Trophoblast cell (in vitro differentiated cells and primary cell): ENCODE measurements around the gene EPOP.
"Not testable (repeated sequence)": the region's sequence is repeated elsewhere in the genome, so short reads cannot be mapped to it uniquely, and the experiment has no call there.

Source experiments
- DNase-seq, 2 donors: peaks; one replicate each; pipeline ENCODE4 v3.0.0-alpha.2; 2016
- H2AFZ ChIP-seq: 2 replicates; pipeline ENCODE4 v1.6.1; 2013; ENCODE audit warnings: low read length, moderate library complexity, mild to moderate bottlenecking; ENCODE audit not compliant: insufficient read depth, poor library complexity
- H2AK5ac ChIP-seq: 2 replicates; pipeline ENCODE4 v1.6.1; 2013; ENCODE audit warnings: mild to moderate bottlenecking, low read length
- H2BK120ac ChIP-seq: 2 replicates; pipeline ENCODE4 v1.6.1; 2013; ENCODE audit warnings: low read length, mild to moderate bottlenecking, moderate library complexity; ENCODE audit not compliant: insufficient read depth, poor library complexity
- H2BK12ac ChIP-seq: 2 replicates; pipeline ENCODE4 v1.6.1; 2013; ENCODE audit warnings: mild to moderate bottlenecking, low read length, moderate library complexity
- H2BK5ac ChIP-seq: 2 replicates; pipeline ENCODE4 v1.6.1; 2013; ENCODE audit warnings: low read length, low read depth, moderate library complexity, mild to moderate bottlenecking; ENCODE audit not compliant: poor library complexity
- H3K14ac ChIP-seq: 2 replicates; pipeline ENCODE4 v1.6.1; 2013; ENCODE audit warnings: mild to moderate bottlenecking, low read length
- H3K18ac ChIP-seq: 2 replicates; pipeline ENCODE4 v1.6.1; 2013; ENCODE audit warnings: mild to moderate bottlenecking, low read length
- H3K23ac ChIP-seq: 2 replicates; pipeline ENCODE4 v1.6.1; 2013; ENCODE audit warnings: low read length
- H3K27ac ChIP-seq: 2 replicates; pipeline ENCODE4 v1.5.1; 2013; ENCODE audit warnings: low read depth, mild to moderate bottlenecking, inconsistent platforms, low read length, moderate library complexity
- H3K27me3 ChIP-seq: 2 replicates; pipeline ENCODE4 v1.6.1; 2013; ENCODE audit warnings: inconsistent platforms, mild to moderate bottlenecking, low read length, moderate library complexity; ENCODE audit not compliant: insufficient read depth
- H3K36me3 ChIP-seq, 2 experiments: 1 replicate in 1 of 2; 2 replicates in 1 of 2; pipeline ENCODE4 v1.6.1; 2013; ENCODE audit warnings: low read length in 2 of 2, mild to moderate bottlenecking in 2 of 2, moderate library complexity in 1 of 2; ENCODE audit not compliant: insufficient read depth in 2 of 2, control insufficient read depth in 1 of 2
- H3K4ac ChIP-seq: 2 replicates; pipeline ENCODE4 v1.6.1; 2013; ENCODE audit warnings: low read depth, mild to moderate bottlenecking, low read length, moderate library complexity
- H3K4me1 ChIP-seq, 2 experiments: 1 replicate in 1 of 2; 2 replicates in 1 of 2; pipeline ENCODE4 v1.6.1; 2013; ENCODE audit warnings: low read length in 2 of 2, mild to moderate bottlenecking in 2 of 2, moderate library complexity in 1 of 2; ENCODE audit not compliant: insufficient read depth in 2 of 2, control insufficient read depth in 1 of 2
- H3K4me2 ChIP-seq: 2 replicates; pipeline ENCODE4 v1.6.1; 2013; ENCODE audit warnings: inconsistent platforms, mild to moderate bottlenecking, low read length, moderate library complexity
- H3K4me3 ChIP-seq: 2 replicates; pipeline ENCODE4 v1.5.1; 2013; ENCODE audit warnings: mild to moderate bottlenecking, low read depth, low read length, inconsistent platforms
- H3K79me1 ChIP-seq: one replicate; pipeline ENCODE4 v1.6.1; 2013; ENCODE audit warnings: low read length
- H3K79me2 ChIP-seq: 2 replicates; pipeline ENCODE4 v1.6.1; 2013; ENCODE audit warnings: low read length, mild to moderate bottlenecking; ENCODE audit not compliant: control insufficient read depth, insufficient read depth, poor library complexity
- H3K9ac ChIP-seq: 2 replicates; pipeline ENCODE4 v1.6.1; 2013; ENCODE audit warnings: mild to moderate bottlenecking, low read length
- H3K9me3 ChIP-seq: 2 replicates; pipeline ENCODE4 v1.6.1; 2013; ENCODE audit warnings: low read depth, mild to moderate bottlenecking, control low read depth, inconsistent platforms, low read length; ENCODE audit not compliant: insufficient read depth
- H4K12ac ChIP-seq: 2 replicates; pipeline ENCODE4 v1.6.1; 2013; ENCODE audit warnings: low read depth, mild to moderate bottlenecking, low read length, moderate library complexity
- H4K8ac ChIP-seq: 2 replicates; pipeline ENCODE4 v1.6.1; 2013; ENCODE audit warnings: low read depth, mild to moderate bottlenecking, low read length, moderate library complexity
- H4K91ac ChIP-seq: one replicate; pipeline ENCODE4 v1.6.1; 2013; ENCODE audit warnings: low read depth, mild to moderate bottlenecking, low read length, moderate library complexity
- WGBS: extraction: QIAGEN DNeasy Blood & Tissue Kit; methylation state at CpG from one replicate; pipeline ENCODE4 v1.1.7; 2013; ENCODE audit warnings: missing lambda C conversion rate; ENCODE audit not compliant: insufficient read length, insufficient coverage; ENCODE audit errors: extremely low coverage; 5-methylcytosine and 5-hydroxymethylcytosine counted together

EPOP gene

DNA sequence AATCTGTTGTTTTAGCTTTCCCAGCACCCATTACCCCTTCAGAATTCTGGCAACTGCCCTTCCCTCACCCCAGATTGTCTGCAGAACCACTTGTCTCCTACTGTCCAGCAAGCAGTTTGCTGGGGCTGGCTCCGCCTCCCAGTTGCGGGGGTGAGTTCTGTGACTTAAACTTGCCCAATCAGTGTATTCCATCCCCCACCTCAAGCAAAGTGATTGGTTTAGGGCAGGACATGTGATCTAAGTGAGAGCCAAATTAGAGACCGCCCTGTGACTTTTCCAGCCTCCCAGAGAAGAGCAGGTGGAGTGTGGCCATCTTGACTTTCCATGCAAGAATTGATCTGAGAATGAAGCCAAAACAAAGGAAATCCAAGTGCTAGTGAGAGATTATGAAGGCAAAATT, 46.3 kb downstream of the EPOP start:
- H4K12ac ChIP-seq = no peak overlapping the region
- no peak overlapping the region for H3K4me3 ChIP-seq
- H2AFZ ChIP-seq = no peak overlapping the region
- no peak overlapping the region for H3K4ac ChIP-seq
- H2BK12ac ChIP-seq = no peak overlapping the region
- H3K18ac ChIP-seq = no peak overlapping the region
- no peak for DNase-seq
- no peak overlapping the region for H4K8ac ChIP-seq
- H2BK120ac ChIP-seq = no peak overlapping the region
- no peaks in the 10 kb centered on the region for H3K79me2 ChIP-seq
- no peak overlapping the region for H3K4me2 ChIP-seq
- H3K27ac ChIP-seq = no peak overlapping the region
- no peaks in the 10 kb centered on the region for H3K79me1 ChIP-seq
- H3K23ac ChIP-seq = no peak overlapping the region
- H3K27me3 ChIP-seq = no peaks in the 10 kb centered on the region
- no peaks in the 10 kb centered on the region for H3K36me3 ChIP-seq
- no peak overlapping the region for H2BK5ac ChIP-seq
- no CpG with 5 or more reads among the region's 3 CpGs for WGBS
- no peaks in the 10 kb centered on the region for H3K4me1 ChIP-seq
- H2AK5ac ChIP-seq = no peak overlapping the region
- H3K9me3 ChIP-seq = no peaks in the 10 kb centered on the region
- H3K9ac ChIP-seq = no peak overlapping the region
- no peak overlapping the region for H4K91ac ChIP-seq
- H3K14ac ChIP-seq = no peak overlapping the region

DNA sequence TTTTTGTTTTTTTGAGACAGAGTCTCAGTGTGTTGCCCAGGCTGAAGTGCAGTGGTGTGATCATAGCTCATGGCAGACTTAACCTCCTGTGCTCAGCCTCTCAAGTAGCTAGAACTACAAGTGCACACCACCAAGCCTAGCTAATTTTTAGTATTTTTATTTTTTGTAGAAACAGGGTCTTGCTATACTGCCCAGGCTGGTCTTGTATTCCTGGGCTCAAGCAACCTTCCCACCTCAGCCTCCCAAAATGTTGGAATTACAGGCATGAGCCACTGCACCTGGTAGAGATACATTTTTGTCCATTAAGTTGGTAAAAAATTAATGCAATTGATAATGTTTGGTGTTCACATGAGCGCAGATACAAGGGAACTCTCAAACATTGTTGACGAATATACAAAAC, 46.8 kb downstream of the EPOP start:
- H3K9me3 ChIP-seq = no peaks in the 10 kb centered on the region
- H3K36me3 ChIP-seq = no peaks in the 10 kb centered on the region
- no peaks in the 10 kb centered on the region for H3K27me3 ChIP-seq
- H2BK120ac ChIP-seq = no peak overlapping the region
- H3K9ac ChIP-seq = no peak overlapping the region
- H3K4me2 ChIP-seq = no peak overlapping the region
- no peak overlapping the region for H4K12ac ChIP-seq
- H3K4me1 ChIP-seq = no peaks in the 10 kb centered on the region
- H3K4me3 ChIP-seq = no peak overlapping the region
- H3K18ac ChIP-seq = no peak overlapping the region
- no peak overlapping the region for H3K27ac ChIP-seq
- no peak overlapping the region for H3K14ac ChIP-seq
- no peak overlapping the region for H3K23ac ChIP-seq
- no peak overlapping the region for H2BK5ac ChIP-seq
- no CpG with 5 or more reads among the region's 2 CpGs for WGBS
- H4K91ac ChIP-seq = no peak overlapping the region
- no peak overlapping the region for H2BK12ac ChIP-seq
- H3K79me2 ChIP-seq = no peaks in the 10 kb centered on the region
- no peak overlapping the region for H2AK5ac ChIP-seq
- no peak overlapping the region for H4K8ac ChIP-seq
- no peak overlapping the region for H3K4ac ChIP-seq
- no peaks in the 10 kb centered on the region for H3K79me1 ChIP-seq
- no peak overlapping the region for H2AFZ ChIP-seq
- DNase-seq = no peak

DNA sequence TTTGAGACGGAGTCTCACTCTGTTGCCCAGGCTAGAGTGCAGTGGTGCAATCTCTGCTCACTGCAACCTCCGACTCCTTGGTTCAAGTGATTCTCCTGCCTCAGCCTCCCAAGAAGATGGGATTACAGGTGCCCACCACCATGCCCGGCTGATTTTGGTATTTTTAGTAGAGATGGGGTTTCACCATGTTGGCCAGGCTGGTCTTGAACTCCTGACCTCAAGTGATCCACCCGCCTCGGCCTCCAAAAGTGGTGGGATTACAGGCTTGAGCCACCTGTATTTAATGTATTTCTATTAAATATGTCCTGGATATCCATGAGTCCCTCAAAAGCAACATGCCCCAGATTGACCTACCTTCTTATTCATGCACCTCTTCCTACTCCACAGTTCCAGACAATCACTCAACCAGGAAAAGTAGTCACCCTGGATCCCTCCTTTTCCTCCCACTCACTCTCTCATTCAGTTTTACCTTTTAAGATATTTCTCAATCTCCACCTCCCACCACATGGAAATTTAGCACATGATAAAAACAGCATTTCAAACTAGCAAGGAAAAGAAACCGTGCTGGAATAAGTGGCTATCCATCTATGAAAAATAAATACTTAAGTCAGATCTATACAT, 48.0 kb downstream of the EPOP start:
- not testable (repeated sequence) for H3K79me2 ChIP-seq, H2AFZ ChIP-seq, H4K8ac ChIP-seq, H2AK5ac ChIP-seq, H4K12ac ChIP-seq, H2BK5ac ChIP-seq, H3K79me1 ChIP-seq, H3K4me3 ChIP-seq, H3K23ac ChIP-seq, DNase-seq, H4K91ac ChIP-seq, H3K27me3 ChIP-seq, H3K4ac ChIP-seq, H3K9me3 ChIP-seq, H3K4me2 ChIP-seq, H3K9ac ChIP-seq, H3K4me1 ChIP-seq, H2BK120ac ChIP-seq, H3K18ac ChIP-seq, H3K36me3 ChIP-seq, H3K27ac ChIP-seq, H3K14ac ChIP-seq, H2BK12ac ChIP-seq
- WGBS = no CpG with 5 or more reads among the region's 6 CpGs

DNA sequence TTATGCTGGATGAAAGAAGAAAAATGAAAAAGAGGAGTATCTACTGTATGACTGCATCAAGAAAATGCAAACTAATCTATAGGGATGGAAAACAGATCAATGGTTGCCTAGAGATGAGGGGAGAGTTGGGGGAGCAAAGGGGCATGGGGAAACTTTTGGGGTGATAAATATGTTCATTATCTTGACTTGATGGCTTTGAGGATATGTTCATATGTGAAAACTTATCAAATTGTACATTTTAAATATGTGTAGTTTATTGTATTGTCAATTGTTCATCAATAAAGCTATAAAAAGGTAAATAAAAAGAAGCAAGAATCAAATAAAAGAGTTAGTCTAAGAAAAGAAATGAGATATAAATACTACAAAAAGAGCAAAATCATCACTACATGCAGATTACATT, 49.3 kb downstream of the EPOP start:
- Histone ChIP-seq H3K9ac (no peak overlapping the region), H2AFZ (no peak overlapping the region), H3K27ac (no peak overlapping the region), H3K4ac (no peak overlapping the region), H2AK5ac (no peak overlapping the region), H4K12ac (no peak overlapping the region), H2BK5ac (no peak overlapping the region), H3K79me1 (no peaks in the 10 kb centered on the region), H3K4me1 (no peaks in the 10 kb centered on the region), H3K23ac (no peak overlapping the region), H3K18ac (no peak overlapping the region), H3K14ac (no peak overlapping the region), H2BK12ac (no peak overlapping the region), H2BK120ac (no peak overlapping the region), H3K4me2 (no peak overlapping the region), H4K91ac (no peak overlapping the region), H3K36me3 (no peaks in the 10 kb centered on the region), H3K4me3 (no peak overlapping the region), H3K27me3 (no peaks in the 10 kb centered on the region), H3K79me2 (no peaks in the 10 kb centered on the region), H3K9me3 (no peaks in the 10 kb centered on the region), H4K8ac (no peak overlapping the region)
- no peak for DNase-seq
